ENCODE measurements around the gene KRT85. TPM values are rescaled to one million over a fixed set of nuclear protein-coding genes. Genes with fewer than 3 reads are reported as not detected.
A peak's percentile ranks its signal among the peaks of the same experiment; 100 is the strongest.

Gene KRT85
- total and polyA plus RNA-seq, 2 experiments from 2014 or later, result not detected

DNA sequence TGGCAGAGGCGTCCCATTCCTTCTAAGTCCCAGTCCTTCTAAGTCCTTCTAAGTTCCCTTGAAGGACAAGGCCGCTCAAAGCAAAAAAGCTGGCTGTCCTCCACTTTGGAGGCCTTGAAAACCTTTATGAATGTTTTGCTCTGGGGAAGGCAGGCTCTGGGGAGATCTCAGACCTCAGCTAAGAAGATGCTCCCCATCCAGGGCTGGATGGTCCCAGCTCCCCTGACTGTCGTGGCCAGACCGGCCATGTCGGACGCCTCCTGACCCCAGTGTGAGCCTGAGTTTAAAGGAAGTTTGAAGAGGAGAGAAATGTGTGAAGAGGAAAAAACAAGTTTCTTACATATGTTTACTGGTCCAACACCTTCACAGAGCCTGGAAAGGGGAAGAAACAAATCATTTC is 12.3 kb upstream of the KRT85 start:
- H3K4me3 ChIP-seq, result no peak overlapping the region
- H2AFZ ChIP-seq, result no peak overlapping the region
- no peaks in the 10 kb centered on the region for H4K20me1 ChIP-seq (ENCODE audit: insufficient read depth)
- no peaks in the 10 kb centered on the region for H3F3A ChIP-seq (ENCODE audit: insufficient read depth)
- no peaks in the 10 kb centered on the region for H3K9me2 ChIP-seq (ENCODE audit: insufficient read depth)
- no peak for DNase-seq
- TF ChIP-seq EZH2 (IDR thresholded peaks at IDR 0.05; ENCODE audit: insufficient read depth, poor library complexity, severe bottlenecking), result no peak
- no peak for TF ChIP-seq EZH2phosphoT487 (IDR thresholded peaks at IDR 0.05; ENCODE audit: insufficient read depth, low read depth)
- peaks cover 8% of the 10 kb centered on the region; the same call in 1 of the 2 replicates for H3K27me3 ChIP-seq (replicated peaks; ENCODE audit: insufficient read depth)
- in situ Hi-C loops (cut with MboI), result loop anchor here (25.0 kb wide), 1 partner anchor 608 kb away; no protein-coding TSS in a partner anchor
- no peak overlapping the region for H3K4me2 ChIP-seq (ENCODE audit: unreplicated experiment)
- no peak overlapping the region for H3K27ac ChIP-seq
- no peaks in the 10 kb centered on the region for H3K9me3 ChIP-seq (ENCODE audit: low read depth)
- WGBS, 2 experiments (ENCODE audit: low coverage in 1 of 2, low lambda C conversion rate in 2 of 2, missing lambda C conversion rate in 2 of 2), result 84 to 86% methylated on average over 6 of the region's 6 CpGs
- no peaks in the 10 kb centered on the region for H3K36me3 ChIP-seq (ENCODE audit: low read depth)
- no peaks in the 10 kb centered on the region for H3K4me1 ChIP-seq (ENCODE audit: insufficient read depth)
- no peaks in the 10 kb centered on the region for H3K79me2 ChIP-seq (ENCODE audit: insufficient read depth)
- no peak overlapping the region for H3K9ac ChIP-seq

DNA sequence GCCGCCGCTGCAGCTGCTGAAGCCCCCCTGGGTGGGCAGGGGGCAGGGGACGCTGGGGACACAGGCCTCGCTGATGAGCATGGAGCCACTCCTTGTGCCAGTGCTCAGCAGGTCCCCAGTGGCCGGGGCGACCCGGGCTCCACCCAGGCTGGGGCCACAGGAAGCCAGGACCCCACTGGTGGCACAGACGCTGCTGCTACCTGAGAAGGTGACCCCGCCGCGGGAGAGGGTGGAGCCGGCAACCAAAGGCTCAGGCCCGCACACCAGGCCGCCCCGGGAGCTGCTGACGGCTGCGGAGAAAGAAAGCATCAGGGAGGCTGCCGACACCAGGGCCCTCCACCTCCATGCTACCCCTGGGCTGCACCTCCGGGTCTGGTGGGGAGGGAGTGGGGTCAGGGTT is 10.8 kb upstream of the KRT85 start:
- no peak for DNase-seq
- in situ Hi-C loops (cut with MboI), result loop anchor here (25.0 kb wide), 1 partner anchor 609 kb away; no protein-coding TSS in a partner anchor

DNA sequence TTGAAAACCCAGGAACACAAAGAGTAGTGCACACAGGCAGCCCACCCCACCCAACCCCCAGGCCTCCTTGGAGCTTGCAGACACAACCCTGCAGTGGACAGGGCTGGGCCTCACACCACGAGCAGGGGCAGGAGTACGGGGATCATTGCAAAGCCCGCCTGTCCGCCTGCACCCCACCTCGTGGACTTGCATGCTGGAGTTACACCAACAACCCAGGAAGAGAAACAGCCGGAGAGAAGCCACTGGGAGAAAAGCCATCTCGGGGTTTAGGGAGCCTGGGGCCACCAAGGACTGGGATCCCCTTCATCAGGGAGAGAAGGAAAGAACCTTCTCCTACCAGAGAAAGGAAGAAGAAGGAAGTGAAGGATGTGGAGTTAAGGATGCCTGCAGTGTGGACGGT is 10.0 kb upstream of the KRT85 start:
- in situ Hi-C loops (cut with MboI), result loop anchor here (25.0 kb wide), 1 partner anchor 610 kb away; no protein-coding TSS in a partner anchor
- H3K9ac ChIP-seq, result no peak overlapping the region
- H3F3A ChIP-seq (ENCODE audit: insufficient read depth), result no peaks in the 10 kb centered on the region
- no peaks in the 10 kb centered on the region for H3K4me1 ChIP-seq (ENCODE audit: insufficient read depth)
- 66 to 74% methylated on average over 8 of the region's 8 CpGs for WGBS, 2 experiments (ENCODE audit: low coverage in 1 of 2, low lambda C conversion rate in 2 of 2, missing lambda C conversion rate in 2 of 2)
- no peaks in the 10 kb centered on the region for H4K20me1 ChIP-seq (ENCODE audit: insufficient read depth)
- no peak overlapping the region for H3K4me3 ChIP-seq
- no peaks in the 10 kb centered on the region for H3K9me2 ChIP-seq (ENCODE audit: insufficient read depth)
- no peak overlapping the region for H2AFZ ChIP-seq
- DNase-seq, result no peak
- no peaks in the 10 kb centered on the region for H3K79me2 ChIP-seq (ENCODE audit: insufficient read depth)
- no peaks in the 10 kb centered on the region for H3K27me3 ChIP-seq (replicated peaks; ENCODE audit: insufficient read depth)
- no peak for TF ChIP-seq EZH2phosphoT487 (IDR thresholded peaks at IDR 0.05; ENCODE audit: insufficient read depth, low read depth)
- TF ChIP-seq EZH2 (IDR thresholded peaks at IDR 0.05; ENCODE audit: insufficient read depth, poor library complexity, severe bottlenecking), result no peak
- no peaks in the 10 kb centered on the region for H3K9me3 ChIP-seq (ENCODE audit: low read depth)
- no peak overlapping the region for H3K27ac ChIP-seq
- no peak overlapping the region for H3K4me2 ChIP-seq (ENCODE audit: unreplicated experiment)
- H3K36me3 ChIP-seq (ENCODE audit: low read depth), result no peaks in the 10 kb centered on the region

More for the DNA sequence above, 10.8 kb upstream of the KRT85 start:
- TF ChIP-seq EZH2phosphoT487 (IDR thresholded peaks at IDR 0.05; ENCODE audit: insufficient read depth, low read depth) (no peak), EZH2 (IDR thresholded peaks at IDR 0.05; ENCODE audit: insufficient read depth, poor library complexity, severe bottlenecking) (no peak)
- Histone ChIP-seq H3K79me2 (ENCODE audit: insufficient read depth) (no peaks in the 10 kb centered on the region), H3K9me3 (ENCODE audit: low read depth) (no peaks in the 10 kb centered on the region), H3K4me1 (ENCODE audit: insufficient read depth) (no peaks in the 10 kb centered on the region), H3F3A (ENCODE audit: insufficient read depth) (no peaks in the 10 kb centered on the region), H3K4me3 (no peak overlapping the region), H3K4me2 (ENCODE audit: unreplicated experiment) (no peak overlapping the region), H3K36me3 (ENCODE audit: low read depth) (no peaks in the 10 kb centered on the region), H2AFZ (no peak overlapping the region), H3K9ac (no peak overlapping the region), H4K20me1 (ENCODE audit: insufficient read depth) (no peaks in the 10 kb centered on the region), H3K27ac (no peak overlapping the region), H3K9me2 (ENCODE audit: insufficient read depth) (no peaks in the 10 kb centered on the region), H3K27me3 (replicated peaks; ENCODE audit: insufficient read depth) (no peaks in the 10 kb centered on the region)
- 79 to 81% methylated on average over 11 to 19 of the region's 19 CpGs for WGBS, 2 experiments (ENCODE audit: low coverage in 1 of 2, low lambda C conversion rate in 2 of 2, missing lambda C conversion rate in 2 of 2)

DNA sequence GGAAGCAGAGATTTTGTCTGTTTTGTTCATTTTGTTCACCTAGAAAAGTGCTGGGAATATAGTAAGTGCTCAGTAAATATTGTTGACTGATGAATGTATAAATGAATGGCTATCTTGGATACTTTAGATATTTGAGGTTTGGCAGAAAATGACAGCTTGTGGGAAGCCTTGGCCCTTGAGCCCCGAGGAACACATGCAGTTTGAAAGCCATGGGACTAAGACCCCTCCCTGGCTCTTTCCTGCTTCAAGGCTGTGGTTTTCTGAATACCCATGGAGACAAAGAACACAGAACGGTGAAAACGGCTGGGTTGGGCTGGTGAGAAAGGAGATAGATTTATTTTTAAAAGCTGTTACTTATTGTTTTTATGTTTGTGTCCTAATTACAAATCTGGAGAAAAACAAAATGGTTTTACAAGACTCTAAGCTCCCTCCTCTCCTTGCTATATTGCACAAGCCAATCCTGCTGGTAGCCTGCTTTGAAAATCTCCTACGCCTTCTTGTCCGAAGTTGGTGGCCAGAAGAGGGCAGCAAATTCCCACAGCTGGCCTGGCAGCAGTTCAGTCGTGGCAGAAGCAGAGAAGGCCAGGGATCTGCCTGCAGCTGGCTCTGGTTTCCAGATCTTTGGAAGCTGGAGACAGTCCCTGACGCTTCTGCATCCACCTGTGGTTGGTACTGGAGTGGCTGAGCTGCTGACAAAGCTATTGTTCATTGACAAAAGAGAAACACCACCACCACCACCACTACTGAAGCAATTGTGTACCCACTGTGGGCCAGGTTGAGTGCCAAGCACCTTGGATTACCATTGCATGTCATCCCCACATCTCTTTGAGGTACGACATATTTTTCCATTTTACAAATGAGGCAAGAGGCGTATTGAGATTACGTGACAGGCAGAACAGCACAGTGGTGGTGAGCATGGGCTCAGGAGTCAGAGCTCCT is 5.2 kb upstream of the KRT85 start:
- Histone ChIP-seq H3K4me1 (ENCODE audit: insufficient read depth) (0 out of 2 replicates have a peak, but pooled peaks cover 2% of the 10 kb centered on the region), H3K27me3 (replicated peaks; ENCODE audit: insufficient read depth) (peaks cover 14% of the 10 kb centered on the region), H3K9ac (no peak overlapping the region)

More for the DNA sequence above, 5.2 kb upstream of the KRT85 start:
- Histone ChIP-seq H3F3A (ENCODE audit: insufficient read depth) (no peaks in the 10 kb centered on the region), H3K4me2 (ENCODE audit: unreplicated experiment) (no peak overlapping the region), H3K4me3 (no peak overlapping the region), H3K9me2 (ENCODE audit: insufficient read depth) (no peaks in the 10 kb centered on the region), H2AFZ (no peak overlapping the region), H4K20me1 (ENCODE audit: insufficient read depth) (no peaks in the 10 kb centered on the region), H3K9me3 (ENCODE audit: low read depth) (no peaks in the 10 kb centered on the region), H3K36me3 (ENCODE audit: low read depth) (no peaks in the 10 kb centered on the region), H3K79me2 (ENCODE audit: insufficient read depth) (no peaks in the 10 kb centered on the region), H3K27ac (no peak overlapping the region)
- DNase-seq, result peak; percentile 95
- 13 to 14% methylated on average over 10 of the region's 10 CpGs for WGBS, 2 experiments (ENCODE audit: low coverage in 1 of 2, low lambda C conversion rate in 2 of 2, missing lambda C conversion rate in 2 of 2)
- in situ Hi-C loops (cut with MboI), result no loop called here
- TF ChIP-seq EZH2 (IDR thresholded peaks at IDR 0.05; ENCODE audit: insufficient read depth, poor library complexity, severe bottlenecking), result no peak
- TF ChIP-seq EZH2phosphoT487 (IDR thresholded peaks at IDR 0.05; ENCODE audit: insufficient read depth, low read depth), result no peak
